ENCODE measurements around the gene FAM163A. TPM values are rescaled to one million over a fixed set of nuclear protein-coding genes. Genes with fewer than 3 reads are reported as not detected.

The FAM163A gene
- total and polyA plus RNA-seq, 9 of the 15 experiments (the other 6 are each of a cell fraction or from before 2014, with no cell fraction given): not detected

- in situ Hi-C loops (cut with MboI) (loop anchor here (10.0 kb wide), 1 partner anchor 562 kb away; no protein-coding TSS in a partner anchor), intact Hi-C loops (cut with micrococcal nuclease) (no loop called here)
- FAIRE-seq (no peak), DNase-seq (ENCODE audit: extremely low read depth in 1 of 4, low spot score in 3 of 4) (no peak), ATAC-seq (no peak)
- 3% methylated on average over 4 of the region's 4 CpGs for WGBS (ENCODE audit: insufficient coverage, low coverage, missing lambda C conversion rate)
- no peak overlapping the region for H2AFZ ChIP-seq (ENCODE audit: low read depth, low read length)
- H3K9me3 ChIP-seq (replicated peaks; ENCODE audit: control insufficient read depth, insufficient read depth, low read depth, low read length): no peaks in the 10 kb centered on the region
- H3K36me3 ChIP-seq (ENCODE audit: control insufficient read depth, insufficient read depth, low read length): no peaks in the 10 kb centered on the region
- peaks cover 13% of the 10 kb centered on the region; the same call in 1 of the 2 replicates for H4K20me1 ChIP-seq (replicated peaks; ENCODE audit: control insufficient read depth, insufficient read depth, low read length)
- H3K9ac ChIP-seq (ENCODE audit: insufficient read depth in 1 of 2, low read depth in 2 of 2, low read length in 2 of 2): no peak overlapping the region
- H3K79me2 ChIP-seq (ENCODE audit: control insufficient read depth, insufficient read depth, low read length): no peaks in the 10 kb centered on the region
- no peaks in the 10 kb centered on the region for H3K9me1 ChIP-seq (ENCODE audit: control insufficient read depth, insufficient read depth, low read length)
- no TSS peak for BruUV-seq (replicated peaks)
- H3K4me1 ChIP-seq (replicated peaks in 1 of 2; ENCODE audit: control insufficient read depth in 2 of 2, insufficient read depth in 2 of 2, low read length in 2 of 2): peaks cover 0 to 4% of the 10 kb centered on the region in 2 experiments; a peak in 1 of 5 replicates
- no peak overlapping the region for H3K4me2 ChIP-seq (ENCODE audit: insufficient read depth, low read length)
- CTCF ChIA-PET (ENCODE audit: low intra/inter-chr PET ratio): no interaction called here
- H3K4me3 ChIP-seq: no peak overlapping the region
- no peak overlapping the region for H3K27ac ChIP-seq (ENCODE audit: extremely low read depth, low read depth, low read length)
- TF ChIP-seq MYC (IDR thresholded peaks at IDR 0.05; ENCODE audit: low read depth, low read length) (no peak), MYC (CRISPR knock-in tag; IDR thresholded peaks at IDR 0.05; ENCODE audit: borderline replicate concordance, low read depth) (no peak), RAD51 (IDR thresholded peaks at IDR 0.05; ENCODE audit: borderline replicate concordance, low read depth) (no peak)
- peaks cover 19 to 64% of the 10 kb centered on the region in 2 experiments for H3K27me3 ChIP-seq (ENCODE audit: control insufficient read depth in 2 of 2, insufficient read depth in 2 of 2, low read length in 2 of 2)
- POLR2A ChIA-PET: no interaction called here
Measured at GRCh38 chr1:179806333-179806732, 63.2 kb downstream of the FAM163A start.

GRCh38 chr1:179807291-179807690 is 64.2 kb downstream of the FAM163A start:
- no peak for DNase-seq (ENCODE audit: extremely low read depth in 1 of 4, low spot score in 3 of 4)
- no peak overlapping the region for H3K4me3 ChIP-seq
- H3K9me1 ChIP-seq (ENCODE audit: control insufficient read depth, insufficient read depth, low read length): no peaks in the 10 kb centered on the region
- peaks cover 0 to 4% of the 10 kb centered on the region in 2 experiments; a peak in 1 of 5 replicates for H3K4me1 ChIP-seq (replicated peaks in 1 of 2; ENCODE audit: control insufficient read depth in 2 of 2, insufficient read depth in 2 of 2, low read length in 2 of 2)
- intact Hi-C loops (cut with micrococcal nuclease): no loop called here
- ChIA-PET POLR2A (interaction anchor here (1.4 kb wide), 1 partner anchor 76 kb away, joined by 3 read pairs; no protein-coding TSS in a partner anchor), CTCF (ENCODE audit: low intra/inter-chr PET ratio) (no interaction called here)
- H3K36me3 ChIP-seq (ENCODE audit: control insufficient read depth, insufficient read depth, low read length): no peaks in the 10 kb centered on the region
- H3K79me2 ChIP-seq (ENCODE audit: control insufficient read depth, insufficient read depth, low read length): no peaks in the 10 kb centered on the region
- H2AFZ ChIP-seq (ENCODE audit: low read depth, low read length): no peak overlapping the region
- no TSS peak for BruUV-seq (replicated peaks)
- no peak for ATAC-seq
- no peak overlapping the region for H3K4me2 ChIP-seq (ENCODE audit: insufficient read depth, low read length)
- TF ChIP-seq STAG1 (CRISPR knock-in tag; IDR thresholded peaks at IDR 0.05; ENCODE audit: borderline replicate concordance) (0 out of 2 replicates have a peak, but pooled peaks have one; percentile 9), BDP1 (IDR thresholded peaks at IDR 0.05; ENCODE audit: insufficient read depth, insufficient read length) (no peak), RNF2 (IDR thresholded peaks at IDR 0.05) (no peak), ZNF140 (CRISPR knock-in tag; IDR thresholded peaks at IDR 0.05) (no peak), NR2F6 (CRISPR knock-in tag; IDR thresholded peaks at IDR 0.05) (no peak), NFE2 (IDR thresholded peaks at IDR 0.05; ENCODE audit: low read depth) (no peak), CBFA2T2 (conservative IDR thresholded peaks at IDR 0.05) (no peak)
- 2% methylated on average over 9 of the region's 9 CpGs for WGBS (ENCODE audit: insufficient coverage, low coverage, missing lambda C conversion rate)
- FAIRE-seq: no peak
- in situ Hi-C loops (cut with MboI): loop anchor here (10.0 kb wide), 1 partner anchor 562 kb away; no protein-coding TSS in a partner anchor
- no peaks in the 10 kb centered on the region for H3K9me3 ChIP-seq (replicated peaks; ENCODE audit: control insufficient read depth, insufficient read depth, low read depth, low read length)
- H4K20me1 ChIP-seq (replicated peaks; ENCODE audit: control insufficient read depth, insufficient read depth, low read length): peaks cover 13% of the 10 kb centered on the region; the same call in 1 of the 2 replicates
- H3K27ac ChIP-seq (ENCODE audit: extremely low read depth, low read depth, low read length): no peak overlapping the region
- no peak overlapping the region for H3K9ac ChIP-seq (ENCODE audit: insufficient read depth in 1 of 2, low read depth in 2 of 2, low read length in 2 of 2)
- H3K27me3 ChIP-seq (ENCODE audit: control insufficient read depth in 2 of 2, insufficient read depth in 2 of 2, low read length in 2 of 2): peaks cover 29 to 69% of the 10 kb centered on the region in 2 experiments
